GM21360 (cell line): ENCODE measurements around the gene CES4A.
"Not testable (repeated sequence)": the region's sequence is repeated elsewhere in the genome, so short reads cannot be mapped to it uniquely, and the experiment has no call there.

Experiments
- ATAC-seq: cut with Tn5 transposase; IDR thresholded peaks from one replicate; pipeline ENCODE4 v1.9.1; 2021; ENCODE audit warnings: mild to moderate bottlenecking, moderate library complexity; ENCODE audit not compliant: unreplicated experiment

CES4A gene

GRCh38 chr16:66988197-66988788 is at the start of gene CES4A:
Gene CES4A, plus strand, starts transcription at chr16:66988589. Its CDS starts 184 bp downstream, at chr16:66988773.
- ATAC-seq, result no peak

DNA sequence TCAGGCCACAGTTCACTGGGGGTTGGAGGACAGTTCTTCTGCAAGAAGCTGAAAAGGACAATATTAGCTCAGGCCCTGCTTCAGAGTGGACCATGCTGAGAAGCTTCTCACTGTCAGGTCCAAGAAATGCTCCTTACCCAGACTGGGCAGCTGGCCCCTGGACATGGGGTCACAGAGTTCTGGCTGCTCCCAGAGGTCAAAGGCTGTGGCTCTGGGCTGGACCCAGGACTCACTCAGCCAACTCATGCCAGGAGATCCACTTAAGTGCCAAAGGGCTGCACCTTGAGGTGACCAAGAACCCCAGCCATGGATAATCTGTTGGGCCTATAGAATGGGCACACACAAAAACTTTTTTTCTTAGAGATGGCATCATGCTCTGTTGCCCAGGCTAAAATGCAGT is 49.0 kb upstream of the CES4A start:
- no peak for ATAC-seq

DNA sequence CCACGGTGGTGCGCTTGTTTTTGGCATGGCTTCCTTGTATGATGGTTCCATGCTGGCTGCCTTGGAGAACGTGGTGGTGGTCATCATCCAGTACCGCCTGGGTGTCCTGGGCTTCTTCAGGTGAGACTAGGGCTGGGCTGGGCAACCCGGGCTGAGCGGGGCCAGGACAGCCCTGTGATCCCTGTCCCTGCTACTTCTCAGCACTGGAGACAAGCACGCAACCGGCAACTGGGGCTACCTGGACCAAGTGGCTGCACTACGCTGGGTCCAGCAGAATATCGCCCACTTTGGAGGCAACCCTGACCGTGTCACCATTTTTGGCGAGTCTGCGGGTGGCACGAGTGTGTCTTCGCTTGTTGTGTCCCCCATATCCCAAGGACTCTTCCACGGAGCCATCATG is 48.2 kb upstream of the CES4A start:
- no peak for ATAC-seq

DNA sequence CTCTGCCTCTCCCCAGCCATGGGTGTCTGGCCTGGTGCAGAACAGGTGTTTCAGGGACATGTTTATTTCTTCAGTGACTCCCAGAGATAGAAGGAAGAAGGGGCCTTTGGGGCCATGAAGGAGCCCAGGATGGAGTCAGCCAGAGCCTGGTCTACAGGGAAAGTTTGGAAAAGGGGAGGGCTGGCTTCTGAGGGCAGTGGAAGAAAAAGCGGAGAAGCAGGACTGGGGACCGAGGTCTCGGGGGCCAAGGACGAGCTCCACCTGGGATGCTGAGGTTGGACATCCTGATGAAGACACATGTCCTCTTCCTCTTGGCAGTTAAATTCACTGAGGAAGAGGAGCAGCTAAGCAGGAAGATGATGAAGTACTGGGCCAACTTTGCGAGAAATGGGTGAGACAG is 45.4 kb upstream of the CES4A start:
- ATAC-seq, result no peak

DNA sequence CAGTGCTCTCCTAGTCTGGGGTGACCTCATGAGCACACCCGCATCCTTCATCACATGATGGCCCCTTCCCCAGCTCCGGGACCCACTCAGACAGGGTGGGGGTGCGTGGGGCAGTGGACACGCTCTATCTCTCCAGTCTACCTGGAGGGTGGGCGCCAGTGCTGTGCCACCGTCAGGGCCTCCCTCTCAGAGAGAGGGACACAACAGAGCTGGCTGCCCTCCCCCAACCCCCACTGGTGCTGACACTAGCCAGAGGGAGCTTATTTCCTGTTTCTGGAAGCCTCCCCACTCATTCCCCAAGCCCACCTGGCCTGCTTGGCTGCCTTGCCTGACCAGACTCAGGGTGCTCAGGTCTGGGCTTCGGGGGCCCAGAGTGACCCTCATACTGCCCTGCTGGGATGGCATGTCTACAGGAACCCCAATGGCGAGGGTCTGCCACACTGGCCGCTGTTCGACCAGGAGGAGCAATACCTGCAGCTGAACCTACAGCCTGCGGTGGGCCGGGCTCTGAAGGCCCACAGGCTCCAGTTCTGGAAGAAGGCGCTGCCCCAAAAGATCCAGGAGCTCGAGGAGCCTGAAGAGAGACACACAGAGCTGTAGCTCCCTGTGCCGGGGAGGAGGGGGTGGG is 44.8 kb upstream of the CES4A start:
- ATAC-seq, result no peak

- ATAC-seq, result no peak
Measured at GRCh38 chr16:66944054-66944441, 44.3 kb upstream of the CES4A start.

DNA sequence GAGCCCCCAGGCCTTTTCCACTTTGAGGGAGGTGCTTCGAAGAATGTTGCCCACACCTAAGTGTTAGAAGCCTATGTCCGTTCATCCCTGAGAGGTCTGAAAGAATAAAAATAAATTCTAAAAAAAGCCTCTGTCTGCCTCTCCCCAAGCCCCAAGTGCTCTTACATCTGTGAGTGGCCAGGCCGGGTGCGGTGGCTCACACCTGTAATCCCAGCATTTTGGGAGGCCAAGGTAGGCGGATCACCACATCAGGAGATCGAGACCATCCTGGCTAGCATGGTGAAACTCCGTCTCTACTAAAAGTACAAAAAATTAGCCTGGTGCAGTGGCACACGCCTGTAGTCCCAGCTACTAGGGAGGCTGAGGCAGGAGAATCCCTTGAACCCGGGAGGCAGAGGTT is 43.4 kb upstream of the CES4A start:
- ATAC-seq, result not testable (repeated sequence)

DNA sequence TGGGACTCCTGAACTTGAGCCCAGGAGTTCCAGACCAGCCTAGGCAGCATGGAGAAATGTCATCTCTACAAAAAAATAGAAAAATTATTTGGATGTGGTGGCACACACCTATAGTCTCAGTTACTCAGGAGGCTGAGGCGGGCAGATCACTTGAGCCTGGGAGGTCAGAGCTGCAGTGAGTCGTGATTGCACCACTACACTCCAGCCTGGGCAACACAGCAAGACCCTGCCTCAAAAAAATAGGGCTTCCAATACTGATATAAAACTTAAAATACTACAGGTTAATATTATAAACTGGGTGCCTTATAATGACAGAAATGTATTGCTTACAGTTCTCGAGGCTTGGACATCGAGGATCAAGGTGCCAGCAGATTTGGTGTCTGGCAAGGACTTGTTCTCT is 42.5 kb upstream of the CES4A start:
- no peak for ATAC-seq

- no peak for ATAC-seq
Measured at GRCh38 chr16:66946541-66946940, 41.8 kb upstream of the CES4A start.

- no peak for ATAC-seq
Measured at GRCh38 chr16:66946974-66947301, 41.5 kb upstream of the CES4A start.

- no peak for ATAC-seq
Measured at GRCh38 chr16:66947302-66948065, 40.9 kb upstream of the CES4A start.

DNA sequence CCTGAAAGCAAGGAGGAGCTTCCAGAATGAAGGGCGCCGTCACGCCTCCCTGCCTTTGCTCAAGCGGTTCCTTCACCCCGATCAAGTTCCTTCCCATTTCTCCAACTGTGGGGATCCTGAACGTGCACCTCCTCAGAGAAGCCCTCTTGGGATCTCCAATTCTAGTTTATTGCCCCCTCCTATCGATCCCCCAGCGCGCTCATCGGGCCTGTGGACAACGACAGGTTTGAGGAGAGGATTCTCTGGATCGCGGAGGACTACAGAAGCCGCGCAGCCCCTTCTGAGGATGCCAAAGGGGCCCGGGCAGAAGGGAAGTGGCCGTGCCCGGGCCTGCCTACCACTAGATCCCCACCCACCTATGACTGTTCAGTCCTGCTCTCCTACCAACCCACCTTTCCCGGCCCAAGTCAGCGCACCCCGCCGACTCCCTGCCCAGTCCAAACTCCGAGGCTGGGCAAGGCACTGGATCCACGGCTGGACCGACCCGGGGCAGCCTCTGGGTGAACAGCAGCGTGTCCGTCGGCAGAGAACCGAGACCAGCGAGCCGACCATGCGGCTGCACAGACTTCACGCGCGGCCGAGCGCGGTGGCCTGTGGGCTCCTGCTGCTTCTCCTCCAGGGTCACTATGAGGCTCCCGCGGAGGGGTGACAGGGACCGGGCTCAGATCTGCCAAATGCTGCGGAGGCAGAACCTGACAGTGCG is 40.1 kb upstream of the CES4A start:
- no peak for ATAC-seq

GRCh38 chr16:66948837-66949225 is 39.6 kb upstream of the CES4A start:
- no peak for ATAC-seq

GRCh38 chr16:66949472-66949871 is 38.9 kb upstream of the CES4A start:
- ATAC-seq, result no peak

DNA sequence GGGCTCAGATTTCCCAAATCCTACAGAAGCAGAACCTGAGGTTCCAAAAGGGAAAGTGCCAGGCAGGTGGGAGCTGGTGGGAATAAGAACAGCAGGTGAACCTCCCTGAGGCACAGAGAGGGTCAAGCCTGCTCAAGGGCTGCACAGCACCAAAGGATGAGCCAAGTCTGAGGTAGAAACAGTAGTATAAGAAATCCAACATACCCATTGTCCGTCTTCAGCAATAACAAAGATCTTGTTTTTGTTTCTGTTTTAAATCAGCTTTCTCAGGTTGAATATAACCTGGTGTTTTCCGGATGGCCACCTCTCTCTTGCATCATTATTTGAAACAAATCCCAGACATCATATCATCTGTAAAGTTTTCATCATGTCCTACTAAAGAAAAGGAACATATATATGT is 38.0 kb upstream of the CES4A start:
- ATAC-seq, result no peak

- ATAC-seq, result no peak
Measured at GRCh38 chr16:66950971-66951790, 37.2 kb upstream of the CES4A start.

GRCh38 chr16:66952430-66953110 is 35.8 kb upstream of the CES4A start:
- ATAC-seq, result no peak

DNA sequence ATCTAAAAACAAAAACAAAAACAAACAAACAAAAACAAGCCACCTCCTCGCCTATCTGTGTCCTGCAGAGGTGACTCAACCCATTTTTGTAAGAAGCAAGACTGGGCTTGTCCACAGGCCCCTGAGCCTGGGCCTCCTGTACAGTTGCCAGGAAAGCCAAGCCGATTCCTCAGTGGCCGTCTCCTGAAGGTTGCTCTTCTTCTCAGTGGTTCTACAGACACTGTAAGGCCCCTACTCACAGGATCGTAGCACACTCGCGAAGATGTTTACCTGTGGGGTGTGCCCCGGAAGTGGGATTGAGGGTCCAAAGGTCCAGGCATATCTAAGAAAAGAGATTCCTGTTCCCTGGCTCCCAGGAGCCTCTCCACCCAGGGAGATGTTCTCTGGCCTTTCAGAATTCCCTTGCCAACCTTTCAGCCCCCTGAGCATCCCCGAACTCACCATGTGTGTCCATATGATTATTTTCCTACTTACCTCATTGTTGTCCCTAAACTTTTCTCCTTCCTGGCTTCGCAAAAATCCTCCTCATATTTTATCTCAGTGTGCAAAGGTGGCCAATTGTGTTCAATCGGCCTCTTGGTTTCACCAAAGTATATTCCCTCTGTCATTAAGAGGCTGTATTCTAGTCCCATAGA is 34.8 kb upstream of the CES4A start:
- no peak for ATAC-seq

GRCh38 chr16:66954097-66954659 is 34.2 kb upstream of the CES4A start:
- ATAC-seq, result no peak
